Glomerular endothelial cell (primary cell): ENCODE measurements around the gene CREB1. TPM values are rescaled to one million over a fixed set of nuclear protein-coding genes. Genes with fewer than 3 reads are reported as not detected.
"Not testable (repeated sequence)": the region's sequence is repeated elsewhere in the genome, so short reads cannot be mapped to it uniquely, and the experiment has no call there.

Experiments used
- DNase-seq: peaks from one replicate; pipeline ENCODE4 v3.0.0-alpha.2; 2011; ENCODE audit warnings: low read depth, low spot score; ENCODE audit errors: extremely low read depth
- total RNA-seq: library from RNA; depleted of rRNA; stranded (reverse); fragments of >200 nt; gene quantifications from 2 replicates; pipeline ENCODE4 v1.2.3, GENCODE V29; 2015

CREB1 gene
- total RNA-seq: 28.1 and 47.6 TPM in 2 replicates

GRCh38 chr2:207529330-207530159 lies at the start of gene CREB1:
Gene CREB1, plus strand, starts transcription at chr2:207529962. Its CDS starts 25,674 bp downstream, at chr2:207555636.
- peak; percentile 69 for DNase-seq

GRCh38 chr2:207480521-207481040 lies 49.2 kb upstream of the CREB1 start:
- DNase-seq: no peak

GRCh38 chr2:207481924-207482323 lies 47.8 kb upstream of the CREB1 start:
- DNase-seq: no peak

DNA sequence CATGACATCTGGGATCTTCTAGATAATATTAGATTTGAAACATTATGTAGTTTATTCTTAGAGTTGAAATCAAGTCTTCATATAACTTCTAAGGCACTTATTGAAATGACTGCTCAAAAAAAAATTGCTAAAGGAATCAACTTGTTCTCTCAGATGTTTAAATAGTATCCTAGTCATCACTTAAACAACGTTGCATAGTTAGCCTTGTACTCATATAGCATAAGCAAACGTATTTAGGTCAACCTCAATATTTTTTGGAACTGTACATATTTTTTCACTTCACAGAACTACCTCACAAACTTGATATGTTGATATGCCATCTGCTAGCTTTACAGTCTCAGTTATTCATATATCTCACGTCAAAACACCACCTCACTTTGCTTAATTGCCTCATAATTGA lies 47.1 kb upstream of the CREB1 start:
- DNase-seq: no peak

DNA sequence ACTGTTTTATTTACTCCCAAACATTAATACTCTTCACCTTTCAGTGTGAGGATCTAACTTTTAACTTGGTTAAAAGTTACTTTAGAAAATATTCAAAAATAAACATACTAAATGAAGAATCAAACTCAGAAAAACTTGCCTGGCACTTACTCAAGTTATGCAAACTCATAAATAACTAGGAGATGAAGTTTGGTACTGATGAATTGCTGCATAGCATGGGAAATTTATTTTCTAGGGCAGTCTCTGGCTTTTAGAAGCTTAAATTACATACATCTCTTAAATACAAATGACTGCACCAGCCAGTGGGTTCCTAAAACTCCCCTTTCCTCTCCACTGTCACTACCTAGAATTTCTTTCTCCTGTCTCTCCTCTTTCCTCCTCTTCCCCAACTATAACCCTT lies 46.7 kb upstream of the CREB1 start:
- DNase-seq: no peak

DNA sequence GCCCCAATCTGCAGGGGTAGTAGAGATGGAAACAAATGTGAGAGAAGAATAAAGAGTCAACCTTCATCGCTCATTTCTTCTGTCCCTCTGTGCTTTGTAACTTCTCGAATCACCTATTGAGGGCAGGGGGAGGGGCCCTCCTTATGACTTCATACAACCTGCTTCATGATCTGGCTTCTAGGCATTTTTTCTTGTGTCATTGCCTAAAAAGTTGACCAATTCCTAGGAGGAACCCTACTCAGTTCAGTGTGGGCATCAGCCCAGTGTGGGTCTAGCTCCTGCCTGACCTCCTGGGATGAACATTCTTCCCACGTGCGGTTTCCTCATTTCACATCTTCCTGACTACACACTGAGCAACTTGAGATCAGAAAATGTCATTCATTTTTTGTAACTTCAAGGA lies 46.3 kb upstream of the CREB1 start:
- DNase-seq: no peak

GRCh38 chr2:207484444-207485391 lies 45.0 kb upstream of the CREB1 start:
- DNase-seq: no peak

- no peak for DNase-seq
These were observed 42.0 kb upstream of the CREB1 start for GRCh38 chr2:207487650-207488311.

- no peak for DNase-seq
These were observed 40.5 kb upstream of the CREB1 start for GRCh38 chr2:207489251-207489650.

DNA sequence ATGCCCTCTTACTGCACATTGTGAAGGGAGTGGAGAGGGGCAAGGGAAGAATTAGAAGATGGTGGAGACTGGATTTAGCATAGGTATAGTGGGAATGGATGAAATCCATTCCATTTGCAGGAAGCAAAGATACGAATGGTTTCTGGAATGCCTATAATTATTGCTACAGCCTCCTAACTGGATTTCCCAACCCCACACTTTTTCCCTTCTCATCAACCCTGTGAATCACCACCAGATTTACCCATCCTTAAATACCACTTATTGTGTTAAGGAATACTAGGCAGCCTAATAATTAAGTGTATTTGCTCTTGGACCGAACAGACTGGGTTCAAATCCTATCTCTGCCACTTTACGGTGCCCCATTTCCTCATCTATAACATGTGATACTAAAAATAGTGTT lies 39.3 kb upstream of the CREB1 start:
- no peak for DNase-seq

DNA sequence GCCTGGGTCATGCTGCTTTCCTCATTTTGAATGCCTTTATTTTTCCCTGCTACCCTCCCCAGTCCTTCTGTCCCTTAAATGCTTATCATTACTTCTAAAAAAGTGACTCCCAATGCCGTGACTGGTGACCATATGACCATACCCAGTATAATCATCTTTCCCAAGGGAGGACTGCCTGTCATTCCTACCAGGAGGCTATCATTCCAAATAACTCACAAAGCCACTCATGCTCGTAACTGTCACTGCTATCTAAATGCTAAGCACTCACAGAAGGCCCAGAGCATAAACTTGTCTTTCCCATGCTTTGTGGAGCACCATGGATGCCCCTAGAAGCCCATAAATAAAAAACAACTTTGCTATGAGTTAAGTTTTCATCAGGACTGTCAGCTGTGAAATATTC lies 38.7 kb upstream of the CREB1 start:
- no peak for DNase-seq

- no peak for DNase-seq
These were observed 37.8 kb upstream of the CREB1 start for GRCh38 chr2:207491956-207492355.

GRCh38 chr2:207492461-207492860 lies 37.3 kb upstream of the CREB1 start:
- DNase-seq: no peak

DNA sequence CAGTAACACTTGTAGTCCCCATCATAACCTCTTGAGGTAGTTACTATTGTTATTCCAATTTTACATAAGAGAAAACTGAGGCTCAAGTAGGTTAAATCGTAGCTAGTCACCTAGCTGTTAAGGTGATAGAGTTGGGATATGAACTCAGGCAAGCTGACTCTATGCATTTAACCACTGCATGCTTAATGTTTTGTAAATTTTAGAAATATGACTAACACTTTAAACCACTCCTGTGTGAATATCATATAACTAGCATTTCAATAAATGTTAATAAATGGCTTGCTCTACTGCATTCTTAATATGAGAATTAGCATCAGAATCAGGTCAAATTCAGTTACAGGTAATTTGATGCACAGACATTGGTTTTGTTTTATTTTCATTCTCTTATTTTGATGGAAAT lies 35.6 kb upstream of the CREB1 start:
- DNase-seq: no peak

DNA sequence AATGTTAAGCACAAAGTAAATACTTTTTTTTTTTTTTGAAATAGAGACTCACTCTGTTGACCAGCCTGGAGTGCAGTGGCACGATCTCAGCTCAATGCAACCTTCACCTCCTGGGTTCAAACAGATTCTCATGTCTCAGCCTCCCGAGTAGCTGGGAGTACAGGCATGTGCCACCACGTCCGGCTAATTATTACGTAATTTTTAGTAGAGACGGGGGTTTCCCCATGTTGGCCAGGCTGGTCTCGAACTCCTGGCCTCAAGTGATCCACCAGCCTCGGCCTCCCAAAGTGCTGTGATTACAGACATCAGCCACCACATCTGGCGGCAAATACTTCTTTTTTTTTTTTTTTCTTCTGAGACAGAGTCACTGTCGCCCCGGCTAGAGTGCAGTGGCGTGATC lies 32.8 kb upstream of the CREB1 start:
- DNase-seq: not testable (repeated sequence)

DNA sequence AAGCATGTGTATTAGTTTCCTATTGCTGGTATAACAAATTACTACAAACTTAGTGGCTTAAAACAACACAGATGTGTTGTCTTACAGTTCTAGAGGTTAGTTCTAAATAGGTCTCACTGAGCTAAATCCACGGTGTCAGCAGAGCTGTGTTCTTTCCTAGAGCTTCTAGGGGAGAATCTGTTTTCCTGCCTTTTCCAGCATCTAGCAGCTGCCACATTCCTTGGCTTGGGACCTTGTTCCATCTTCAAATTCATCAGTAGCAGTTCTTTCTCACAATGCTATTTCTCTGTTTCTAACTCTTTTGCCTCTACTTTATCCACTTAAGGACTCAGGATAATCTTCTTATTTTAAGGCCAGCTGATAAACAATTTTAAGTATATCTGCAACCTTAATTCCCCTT lies 32.2 kb upstream of the CREB1 start:
- DNase-seq: no peak

GRCh38 chr2:207498427-207498826 lies 31.3 kb upstream of the CREB1 start:
- no peak for DNase-seq

- no peak for DNase-seq
These were observed 30.6 kb upstream of the CREB1 start for GRCh38 chr2:207499114-207499513.

GRCh38 chr2:207501802-207502576 lies 27.8 kb upstream of the CREB1 start:
- DNase-seq: no peak

GRCh38 chr2:207502577-207503198 lies 27.1 kb upstream of the CREB1 start:
- no peak for DNase-seq
